ENCODE results near the gene MIGA1.

DNA sequence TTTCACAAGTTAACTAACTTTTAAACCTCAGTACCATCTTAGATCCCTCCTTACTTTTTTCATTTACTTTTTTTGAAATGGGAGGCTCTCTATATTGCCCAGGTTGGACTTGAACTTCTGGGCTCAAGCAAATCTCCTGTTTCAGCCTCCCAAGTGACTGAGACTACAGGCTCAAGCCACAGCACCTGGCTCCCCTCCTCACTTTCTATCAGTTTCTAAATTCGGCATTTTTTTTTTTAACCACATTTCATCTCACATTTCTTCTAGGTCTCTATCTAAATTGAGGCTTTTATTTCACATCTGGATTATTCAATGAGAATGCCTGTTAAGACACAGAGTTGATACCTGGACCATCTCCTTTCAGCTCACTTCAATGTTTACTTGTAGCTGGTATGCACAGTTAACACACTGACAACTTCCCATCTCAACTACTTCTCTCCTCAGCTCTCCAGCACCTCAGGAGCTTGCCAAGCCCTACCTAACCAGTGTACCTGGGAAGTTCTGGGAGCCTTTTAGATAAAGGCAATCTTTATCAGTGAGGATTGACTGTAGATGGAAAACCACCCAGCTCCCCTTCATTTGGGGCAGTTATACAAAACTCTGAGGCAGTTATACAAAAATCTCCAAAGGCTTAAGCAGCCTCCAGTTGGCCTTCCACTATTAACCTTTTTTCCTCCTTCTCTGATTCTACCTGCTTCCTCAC is 23.2 kb upstream of the MIGA1 start:
- TF ChIP-seq CTCF (IDR thresholded peaks at IDR 0.05), result no peak
- TF ChIP-seq POLR2A (IDR thresholded peaks at IDR 0.05), result no peak

Measured in vagina (tissue), 2 donors.